A673 (cell line): ENCODE measurements around the gene P2RX5. TPM values are rescaled to one million over a fixed set of nuclear protein-coding genes. Genes with fewer than 3 reads are reported as not detected.

Experiments used
- Bru-seq: library from RNA; stranded (reverse); fragments of 400-500 nt; gene quantifications from one replicate; lab custom pipeline; 2021; lab: Mats Ljungman, UMichigan
- BruChase-seq, 2 experiments: library from RNA; stranded (reverse); fragments of 400-500 nt; gene quantifications; one replicate each; lab custom pipeline; 2021; lab: Mats Ljungman, UMichigan
- BruUV-seq: library from RNA; stranded (reverse); fragments of 400-500 nt; replicated peaks from 2 replicates; lab custom pipeline; 2021; lab: Mats Ljungman, UMichigan
- CTCF ChIA-PET: fragments of 300-600 bp; sonication (Branson Sonifier 250); formaldehyde crosslinking; loops from one replicate; lab custom pipeline; 2022; ENCODE audit warnings: antibody characterized with exemption; lab: Charles Lee
- POLR2A ChIA-PET: fragments of 300-600 bp; sonication (Branson Sonifier 250); formaldehyde crosslinking; loops from one replicate; lab custom pipeline; 2022; ENCODE audit warnings: antibody characterized with exemption; ENCODE audit not compliant: low non-redundant PET; lab: Charles Lee
- DNase-seq: peaks from one replicate; pipeline ENCODE4 v3.0.0-alpha.2; 2015; ENCODE audit warnings: low spot score
- H3K27ac ChIP-seq: fragments of 200-600 bp; sonication (generic); 2 replicates; pipeline ENCODE4 v1.5.1; 2016; ENCODE audit warnings: mixed run types, low read depth, mild to moderate bottlenecking, mixed read lengths, antibody characterized with exemption, low read length; ENCODE audit not compliant: poor library complexity, severe bottlenecking
- H3K27me3 ChIP-seq: fragments of 200-600 bp; sonication (generic); replicated peaks from 2 replicates; pipeline ENCODE4 v1.6.1; 2017; ENCODE audit warnings: mixed run types, low read depth, mild to moderate bottlenecking, mixed read lengths, antibody characterized with exemption, low read length; ENCODE audit not compliant: insufficient read depth, poor library complexity
- H3K36me3 ChIP-seq: fragments of 200-600 bp; sonication (generic); 2 replicates; pipeline ENCODE4 v1.6.1; 2016; ENCODE audit warnings: mixed run types, mild to moderate bottlenecking, mixed read lengths, antibody characterized with exemption, low read length; ENCODE audit not compliant: insufficient read depth, poor library complexity, severe bottlenecking
- H3K4me1 ChIP-seq: fragments of 200-600 bp; sonication (generic); 2 replicates; pipeline ENCODE4 v1.6.1; 2017; ENCODE audit warnings: mixed run types, mild to moderate bottlenecking, mixed read lengths, antibody characterized with exemption, low read length; ENCODE audit not compliant: insufficient read depth, poor library complexity, severe bottlenecking
- H3K4me3 ChIP-seq: fragments of 200-600 bp; sonication (generic); 2 replicates; pipeline ENCODE4 v1.5.1; 2016; ENCODE audit warnings: low read depth, mixed run types, mild to moderate bottlenecking, mixed read lengths, low read length; ENCODE audit not compliant: poor library complexity, severe bottlenecking
- H3K9me3 ChIP-seq: fragments of 200-600 bp; sonication (generic); 2 replicates; pipeline ENCODE4 v1.6.1; 2016; ENCODE audit warnings: mixed run types, low read depth, mild to moderate bottlenecking, mixed read lengths, antibody characterized with exemption, low read length; ENCODE audit not compliant: poor library complexity, severe bottlenecking
- CTCF ChIP-seq: fragments of 300-800, 200-600 bp; sonication (generic); conservative IDR thresholded peaks from 2 replicates; pipeline ENCODE4 v1.5.1; 2017; ENCODE audit warnings: low read depth, mild to moderate bottlenecking, antibody characterized with exemption, low read length, moderate library complexity, mixed read lengths
- EZH2 ChIP-seq: fragments of 200-600 bp; sonication (generic); IDR thresholded peaks from 2 replicates; pipeline ENCODE4 v1.6.1; 2017; ENCODE audit warnings: borderline replicate concordance, low read depth, mild to moderate bottlenecking, mixed read lengths, antibody characterized with exemption, low read length; ENCODE audit not compliant: poor library complexity, severe bottlenecking
- intact Hi-C: fragments of 100-400 bp; cut with micrococcal nuclease; formaldehyde crosslinking; loops from one replicate; pipeline ENCODE4 v1.10.0; 2022; ENCODE audit not compliant: unreplicated experiment
- long read RNA-seq: library from polyadenylated mRNA; stranded (forward); transcript quantifications from one replicate; pipeline ENCODE4 v2.0.0, GENCODE V29; 2022
- total RNA-seq: library from RNA; stranded (reverse); gene quantifications from 2 replicates; pipeline ENCODE4 v1.2.3, GENCODE V29; 2021

P2RX5 gene
- 0.45 and 1.4 TPM in 2 replicates for total RNA-seq
- percentile 28 among the genes with signal in this experiment for Bru-seq, nascent RNA
- percentile 39 among the genes with signal in this experiment for BruChase-seq, experiment 1, labeled RNA remaining after a 2-hour chase
- percentile 47 among the genes with signal in this experiment for BruChase-seq, experiment 2, labeled RNA remaining after a 6-hour chase
- long read RNA-seq, partial matches to known transcripts = 0 of 2 reads
- long read RNA-seq, other reads (novel, unspliced or antisense) = 0 of 2 reads

GRCh38 chr17:3695723-3696411 is at the start of gene P2RX5:
Gene P2RX5 (minus strand): TSS chr17:3696155. CDS start chr17:3696005, 150 bp downstream.
- intact Hi-C loops = no loop called here
- ChIA-PET POLR2A (no interaction called here), CTCF (no interaction called here)
- Histone ChIP-seq H3K36me3 (no peaks in the 10 kb centered on the region), H3K4me1 (peaks cover 7% of the 10 kb centered on the region), H3K27me3 (peaks cover 24% of the 10 kb centered on the region), H3K9me3 (no peaks in the 10 kb centered on the region), H3K4me3 (peak within 1 kb of the TSS; percentile 46), H3K27ac (no peak within 1 kb of the TSS)
- BruUV-seq = no TSS peak
- TF ChIP-seq CTCF = no peak
- TF ChIP-seq EZH2 = peak; percentile 53
- no peak for DNase-seq

GRCh38 chr17:3745071-3745470 is 49.1 kb upstream of the P2RX5 start:
- POLR2A ChIA-PET = no interaction called here
- TF ChIP-seq EZH2 (no peak), CTCF (no peak)
- BruUV-seq = no TSS peak
- Histone ChIP-seq H3K9me3 (no peaks in the 10 kb centered on the region), H3K4me1 (no peaks in the 10 kb centered on the region), H3K4me3 (no peak overlapping the region), H3K27ac (no peak overlapping the region), H3K27me3 (no peaks in the 10 kb centered on the region), H3K36me3 (no peaks in the 10 kb centered on the region)
- intact Hi-C loops = no loop called here
- no peak for DNase-seq
- CTCF ChIA-PET = no interaction called here

GRCh38 chr17:3744014-3744413 is 48.1 kb upstream of the P2RX5 start:
- no peak overlapping the region for H3K4me3 ChIP-seq
- H3K27me3 ChIP-seq = no peaks in the 10 kb centered on the region
- TF ChIP-seq EZH2 (no peak), CTCF (no peak)
- H3K36me3 ChIP-seq = no peaks in the 10 kb centered on the region
- CTCF ChIA-PET = no interaction called here
- intact Hi-C loops = no loop called here
- no peak overlapping the region for H3K27ac ChIP-seq
- no peak for DNase-seq
- no peaks in the 10 kb centered on the region for H3K9me3 ChIP-seq
- no TSS peak for BruUV-seq
- no peaks in the 10 kb centered on the region for H3K4me1 ChIP-seq
- POLR2A ChIA-PET = no interaction called here
